GM12892 (cell line): ENCODE measurements around the gene MUC3A.

Experiments used
- POLR2A ChIP-seq: IDR thresholded peaks from 2 replicates; pipeline ENCODE4 v1.6.1; 2011; ENCODE audit warnings: low read depth, low read length, control low read depth
- POLR2AphosphoS5 ChIP-seq: IDR thresholded peaks from 2 replicates; pipeline ENCODE4 v1.6.1; 2011; ENCODE audit warnings: low read depth, low read length, control low read depth
- TAF1 ChIP-seq: IDR thresholded peaks from 2 replicates; pipeline ENCODE4 v1.6.1; 2011; ENCODE audit warnings: low read depth, mild to moderate bottlenecking, control low read depth, low read length, borderline replicate concordance

GRCh38 chr7:101017064-101017777, 67.9 kb downstream of the MUC3A start:
- peak; percentile 55; the same call in 1 of the 2 replicates for TF ChIP-seq POLR2AphosphoS5
- peak; percentile 67; the same call in 1 of the 2 replicates for TF ChIP-seq POLR2A
- no peak for TF ChIP-seq TAF1
